Spleen (tissue), 7 donors: Measurements from ENCODE around the gene TMEM126A.

Source experiments
- POLR2AphosphoS5 ChIP-seq, 3 donors: sonication (generic); formaldehyde crosslinking; IDR thresholded peaks; one replicate each; pipeline ENCODE4 v1.5.1; 2017; ENCODE audit warnings: antibody characterized with exemption in 3 of 3
- TF ChIP-seq, protein P1 (sequence below), 11 experiments: fragments of 200-600 bp in 7 of 11; fragments of 450-650 bp in 4 of 11; sonication (generic) in 4 of 11; IDR thresholded peaks in 8 of 11; conservative IDR thresholded peaks in 3 of 11; 1 replicate in 7 of 11; 2 replicates in 4 of 11; pipeline versions ENCODE4 v1.4.0 to v1.8.0; 2016 to 2021; ENCODE audit warnings: antibody characterized with exemption in 11 of 11, inconsistent platforms in 4 of 11, mild to moderate bottlenecking in 1 of 11
- donor health status: DM: no; HTN: no; CAD: no; lungs with moderate emphysema.
- donor health status: DM: no; HTN: no; CAD: no.
- donor health status: DM: no; HTN: no; CAD: no.

DNA sequence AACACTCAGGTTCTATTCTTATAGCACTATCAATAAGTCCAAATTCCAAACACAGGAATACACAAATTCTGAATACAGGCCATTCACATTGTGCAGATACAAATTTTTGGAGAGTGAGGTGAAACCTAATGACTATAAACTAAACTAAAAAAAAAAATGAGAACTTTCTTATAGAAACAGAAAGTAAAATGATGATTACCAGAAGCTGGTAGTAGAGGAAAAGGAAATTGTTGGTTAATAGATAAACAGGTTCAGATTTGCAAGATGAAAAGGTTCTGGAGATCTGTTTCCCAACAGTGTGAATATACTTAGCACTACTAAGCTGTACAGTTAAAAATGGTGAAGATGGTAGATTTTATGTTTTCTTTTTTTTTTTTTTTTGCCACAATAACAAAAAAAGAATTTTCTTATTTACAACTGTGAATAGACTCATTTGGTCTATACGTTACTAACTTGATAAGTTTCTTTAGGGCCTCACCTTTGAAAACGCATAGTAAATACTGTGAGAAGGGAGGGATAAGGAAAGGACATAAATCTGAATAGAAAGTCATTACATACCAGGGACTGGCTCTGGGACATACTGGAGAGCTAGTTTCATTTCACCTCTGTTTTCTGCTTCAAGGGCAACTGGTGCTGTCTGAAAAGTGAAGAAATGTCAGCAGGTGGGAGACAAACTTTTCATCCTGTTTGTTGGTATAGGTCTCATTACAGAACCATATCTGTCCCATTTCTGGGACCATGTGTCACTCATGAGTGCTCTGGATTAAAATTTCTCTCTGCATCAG is 52.4 kb downstream of the TMEM126A start:
- TF ChIP-seq, protein P1, sequence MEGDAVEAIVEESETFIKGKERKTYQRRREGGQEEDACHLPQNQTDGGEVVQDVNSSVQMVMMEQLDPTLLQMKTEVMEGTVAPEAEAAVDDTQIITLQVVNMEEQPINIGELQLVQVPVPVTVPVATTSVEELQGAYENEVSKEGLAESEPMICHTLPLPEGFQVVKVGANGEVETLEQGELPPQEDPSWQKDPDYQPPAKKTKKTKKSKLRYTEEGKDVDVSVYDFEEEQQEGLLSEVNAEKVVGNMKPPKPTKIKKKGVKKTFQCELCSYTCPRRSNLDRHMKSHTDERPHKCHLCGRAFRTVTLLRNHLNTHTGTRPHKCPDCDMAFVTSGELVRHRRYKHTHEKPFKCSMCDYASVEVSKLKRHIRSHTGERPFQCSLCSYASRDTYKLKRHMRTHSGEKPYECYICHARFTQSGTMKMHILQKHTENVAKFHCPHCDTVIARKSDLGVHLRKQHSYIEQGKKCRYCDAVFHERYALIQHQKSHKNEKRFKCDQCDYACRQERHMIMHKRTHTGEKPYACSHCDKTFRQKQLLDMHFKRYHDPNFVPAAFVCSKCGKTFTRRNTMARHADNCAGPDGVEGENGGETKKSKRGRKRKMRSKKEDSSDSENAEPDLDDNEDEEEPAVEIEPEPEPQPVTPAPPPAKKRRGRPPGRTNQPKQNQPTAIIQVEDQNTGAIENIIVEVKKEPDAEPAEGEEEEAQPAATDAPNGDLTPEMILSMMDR (IDR thresholded peaks at IDR 0.05 in 8 of 11, conservative IDR thresholded peaks at IDR 0.05 in 3 of 11): no peak
- no peak for TF ChIP-seq POLR2AphosphoS5 (IDR thresholded peaks at IDR 0.05)
